ENCODE measurements around the gene CYTH3.
"Not testable (repeated sequence)": the region's sequence is repeated elsewhere in the genome, so short reads cannot be mapped to it uniquely, and the experiment has no call there.

The CYTH3 gene

GRCh38 chr7:6310271-6310993 lies 38.0 kb upstream of the CYTH3 start:
- H3K36me3 ChIP-seq = no peaks in the 10 kb centered on the region
- H3K9me3 ChIP-seq = no peaks in the 10 kb centered on the region
- DNase-seq = no peak
- no peaks in the 10 kb centered on the region for H3K4me1 ChIP-seq
- H3K27ac ChIP-seq = no peak overlapping the region
- no peak overlapping the region for H3K4me3 ChIP-seq
- intact Hi-C loops (cut with DNase I; ENCODE audit: low total_unique reads) = no loop called here
- no peaks in the 10 kb centered on the region for H3K27me3 ChIP-seq
- no peak for TF ChIP-seq CTCF (IDR thresholded peaks at IDR 0.05)

- no peak for DNase-seq
- H3K9me3 ChIP-seq = no peaks in the 10 kb centered on the region
- TF ChIP-seq CTCF (IDR thresholded peaks at IDR 0.05) = no peak
- no peaks in the 10 kb centered on the region for H3K27me3 ChIP-seq
- intact Hi-C loops (cut with DNase I; ENCODE audit: low total_unique reads) = no loop called here
- H3K4me3 ChIP-seq = no peak overlapping the region
- no peaks in the 10 kb centered on the region for H3K4me1 ChIP-seq
- H3K27ac ChIP-seq = no peak overlapping the region
- no peaks in the 10 kb centered on the region for H3K36me3 ChIP-seq
These were observed 35.3 kb upstream of the CYTH3 start for GRCh38 chr7:6307762-6308161.

GRCh38 chr7:6306471-6306870 lies 34.0 kb upstream of the CYTH3 start:
- no peak for DNase-seq
- intact Hi-C loops (cut with DNase I; ENCODE audit: low total_unique reads) = no loop called here
- Histone ChIP-seq H3K27ac (no peak overlapping the region), H3K4me3 (no peak overlapping the region), H3K4me1 (no peaks in the 10 kb centered on the region), H3K27me3 (no peaks in the 10 kb centered on the region), H3K9me3 (no peaks in the 10 kb centered on the region), H3K36me3 (no peaks in the 10 kb centered on the region)
- no peak for TF ChIP-seq CTCF (IDR thresholded peaks at IDR 0.05)

GRCh38 chr7:6305330-6305729 lies 32.9 kb upstream of the CYTH3 start:
- Histone ChIP-seq H3K4me1 (no peaks in the 10 kb centered on the region), H3K27ac (no peak overlapping the region), H3K36me3 (no peaks in the 10 kb centered on the region), H3K27me3 (peaks cover 0 to 2% of the 10 kb centered on the region in 2 donors), H3K9me3 (no peaks in the 10 kb centered on the region), H3K4me3 (no peak overlapping the region)
- DNase-seq = no peak
- no peak for TF ChIP-seq CTCF (IDR thresholded peaks at IDR 0.05)
- intact Hi-C loops (cut with DNase I; ENCODE audit: low total_unique reads) = no loop called here

- H3K4me1 ChIP-seq; intact Hi-C loops (cut with DNase I; ENCODE audit: low total_unique reads): not testable (repeated sequence)
These were observed 29.0 kb upstream of the CYTH3 start for GRCh38 chr7:6301446-6301845.

GRCh38 chr7:6299774-6300173 lies 27.4 kb upstream of the CYTH3 start:
- Histone ChIP-seq H3K27me3 (peaks cover 0 to 3% of the 10 kb centered on the region in 2 donors), H3K4me1 (no peaks in the 10 kb centered on the region), H3K36me3 (no peaks in the 10 kb centered on the region), H3K27ac (no peak overlapping the region), H3K9me3 (no peaks in the 10 kb centered on the region), H3K4me3 (no peak overlapping the region)
- no peak for DNase-seq
- no peak for TF ChIP-seq CTCF (IDR thresholded peaks at IDR 0.05)
- intact Hi-C loops (cut with DNase I; ENCODE audit: low total_unique reads) = no loop called here

More at GRCh38 chr7:6301446-6301845, 29.0 kb upstream of the CYTH3 start:
- H3K4me3 ChIP-seq, DNase-seq, H3K36me3 ChIP-seq, H3K27ac ChIP-seq, H3K27me3 ChIP-seq, H3K9me3 ChIP-seq: not testable (repeated sequence)
